OCI-LY3 (cell line): ENCODE measurements around the gene MXI1.

Experiments
- H2AFZ ChIP-seq: fragments of 200-600, 300-600 bp; shearing (Covaris generic); 2 replicates; pipeline ENCODE4 v1.6.0; 2014; ENCODE audit warnings: antibody characterized with exemption, low read depth, low read length
- H3K27ac ChIP-seq: fragments of 200-600, 300-600 bp; sonication (generic); 2 replicates; pipeline ENCODE4 v1.5.1; 2014; ENCODE audit warnings: mild to moderate bottlenecking, low read length, moderate library complexity, mixed read lengths
- H3K27me3 ChIP-seq: fragments of 200-600, 300-600 bp; sonication (generic); 2 replicates; pipeline ENCODE4 v1.6.1; 2014; ENCODE audit warnings: low read depth, low read length, mixed read lengths
- H3K36me3 ChIP-seq: fragments of 200-600, 300-600 bp; sonication (generic); replicated peaks from 2 replicates; pipeline ENCODE3; 2014; ENCODE audit warnings: low read depth, low read length, mixed read lengths
- H3K4me1 ChIP-seq: fragments of 300-600, 200-600 bp; sonication (generic); 2 replicates; pipeline ENCODE4 v1.6.1; 2014; ENCODE audit warnings: low read length, mixed read lengths
- H3K4me2 ChIP-seq: fragments of 200-600, 300-600 bp; sonication (generic); 2 replicates; pipeline ENCODE4 v1.6.1; 2014; ENCODE audit warnings: low read length, mixed read lengths
- H3K4me3 ChIP-seq: fragments of 300-600, 200-600 bp; sonication (generic); 2 replicates; pipeline ENCODE4 v1.5.1; 2014; ENCODE audit warnings: antibody characterized with exemption, mild to moderate bottlenecking, low read length, moderate library complexity
- H3K79me2 ChIP-seq: fragments of 300-600, 200-600 bp; shearing (Covaris generic); 2 replicates; pipeline ENCODE4 v1.6.1; 2014; ENCODE audit warnings: mild to moderate bottlenecking, low read length, mixed read lengths
- H3K9ac ChIP-seq: fragments of 300-600, 200-600 bp; shearing (Covaris generic); 2 replicates; pipeline ENCODE4 v1.6.0; 2014; ENCODE audit warnings: mild to moderate bottlenecking, low read length, moderate library complexity
- H3K9me3 ChIP-seq: fragments of 200-600, 300-600 bp; shearing (Covaris generic); 2 replicates; pipeline ENCODE4 v1.6.1; 2014; ENCODE audit warnings: low read length, mixed read lengths; ENCODE audit not compliant: insufficient read depth
- H4K20me1 ChIP-seq: fragments of 200-600, 300-600 bp; sonication (generic); 2 replicates; pipeline ENCODE4 v1.6.1; 2016; ENCODE audit warnings: low read length, mixed read lengths; ENCODE audit not compliant: insufficient read depth
- CTCF ChIP-seq: fragments of 200-600, 300-600 bp; sonication (generic); IDR thresholded peaks from 2 replicates; pipeline ENCODE4 v1.5.1; 2014; ENCODE audit warnings: antibody characterized with exemption, low read length, low read depth
- EZH2phosphoT487 ChIP-seq: fragments of 200-600 bp; shearing (Covaris generic); IDR thresholded peaks from 2 replicates; pipeline ENCODE4 v1.6.1; 2018; ENCODE audit warnings: antibody characterized with exemption, mixed run types, low read depth

Gene MXI1

GRCh38 chr10:110229155-110229554, 21.8 kb downstream of the MXI1 start:
- no peak for TF ChIP-seq EZH2phosphoT487
- no peak for TF ChIP-seq CTCF
- Histone ChIP-seq H3K9ac (no peak overlapping the region), H3K4me1 (peaks cover 9% of the 10 kb centered on the region; the same call in 1 of the 2 replicates), H3K4me3 (no peak overlapping the region), H3K4me2 (no peak overlapping the region), H3K27me3 (peaks cover 5% of the 10 kb centered on the region; the same call in 1 of the 2 replicates), H3K27ac (no peak overlapping the region), H4K20me1 (peaks cover 27% of the 10 kb centered on the region), H3K9me3 (no peaks in the 10 kb centered on the region), H3K36me3 (peaks cover 3% of the 10 kb centered on the region), H2AFZ (no peak overlapping the region), H3K79me2 (no peaks in the 10 kb centered on the region)

- Histone ChIP-seq H3K36me3 (no peaks in the 10 kb centered on the region), H3K4me1 (no peaks in the 10 kb centered on the region), H3K4me3 (no peak overlapping the region), H4K20me1 (peaks cover 14% of the 10 kb centered on the region), H3K27ac (no peak overlapping the region), H2AFZ (no peak overlapping the region), H3K79me2 (no peaks in the 10 kb centered on the region), H3K27me3 (peaks cover 5% of the 10 kb centered on the region; the same call in 1 of the 2 replicates), H3K9ac (no peak overlapping the region), H3K4me2 (no peak overlapping the region), H3K9me3 (no peaks in the 10 kb centered on the region)
- TF ChIP-seq CTCF (no peak), EZH2phosphoT487 (no peak)
Measured at GRCh38 chr10:110233846-110234245, 26.4 kb downstream of the MXI1 start.

GRCh38 chr10:110237894-110238480, 30.6 kb downstream of the MXI1 start:
- no peak overlapping the region for H3K9ac ChIP-seq
- no peak overlapping the region for H3K4me2 ChIP-seq
- H3K9me3 ChIP-seq: no peaks in the 10 kb centered on the region
- no peaks in the 10 kb centered on the region for H3K79me2 ChIP-seq
- no peaks in the 10 kb centered on the region for H3K4me1 ChIP-seq
- H2AFZ ChIP-seq: no peak overlapping the region
- TF ChIP-seq EZH2phosphoT487 (no peak), CTCF (no peak)
- H3K4me3 ChIP-seq: no peak overlapping the region
- no peak overlapping the region for H3K27ac ChIP-seq
- H3K36me3 ChIP-seq: no peaks in the 10 kb centered on the region
- H4K20me1 ChIP-seq: peaks cover 53% of the 10 kb centered on the region
- peaks cover 40% of the 10 kb centered on the region for H3K27me3 ChIP-seq

GRCh38 chr10:110239892-110240291, 32.5 kb downstream of the MXI1 start:
- peaks cover 48% of the 10 kb centered on the region for H3K27me3 ChIP-seq
- no peaks in the 10 kb centered on the region for H3K9me3 ChIP-seq
- TF ChIP-seq CTCF (no peak), EZH2phosphoT487 (no peak)
- no peaks in the 10 kb centered on the region for H3K79me2 ChIP-seq
- H3K36me3 ChIP-seq: no peaks in the 10 kb centered on the region
- H2AFZ ChIP-seq: no peak overlapping the region
- H3K4me3 ChIP-seq: no peak overlapping the region
- H3K4me1 ChIP-seq: no peaks in the 10 kb centered on the region
- peaks cover 55% of the 10 kb centered on the region for H4K20me1 ChIP-seq
- H3K4me2 ChIP-seq: no peak overlapping the region
- no peak overlapping the region for H3K9ac ChIP-seq
- H3K27ac ChIP-seq: no peak overlapping the region
